ENCODE data around the gene VPS37B. TPM values are rescaled to one million over a fixed set of nuclear protein-coding genes. Genes with fewer than 3 reads are reported as not detected.

VPS37B gene
- total RNA-seq, 6 experiments from 2014 or later = 26.4 to 33.1 (median 28.1) TPM

DNA sequence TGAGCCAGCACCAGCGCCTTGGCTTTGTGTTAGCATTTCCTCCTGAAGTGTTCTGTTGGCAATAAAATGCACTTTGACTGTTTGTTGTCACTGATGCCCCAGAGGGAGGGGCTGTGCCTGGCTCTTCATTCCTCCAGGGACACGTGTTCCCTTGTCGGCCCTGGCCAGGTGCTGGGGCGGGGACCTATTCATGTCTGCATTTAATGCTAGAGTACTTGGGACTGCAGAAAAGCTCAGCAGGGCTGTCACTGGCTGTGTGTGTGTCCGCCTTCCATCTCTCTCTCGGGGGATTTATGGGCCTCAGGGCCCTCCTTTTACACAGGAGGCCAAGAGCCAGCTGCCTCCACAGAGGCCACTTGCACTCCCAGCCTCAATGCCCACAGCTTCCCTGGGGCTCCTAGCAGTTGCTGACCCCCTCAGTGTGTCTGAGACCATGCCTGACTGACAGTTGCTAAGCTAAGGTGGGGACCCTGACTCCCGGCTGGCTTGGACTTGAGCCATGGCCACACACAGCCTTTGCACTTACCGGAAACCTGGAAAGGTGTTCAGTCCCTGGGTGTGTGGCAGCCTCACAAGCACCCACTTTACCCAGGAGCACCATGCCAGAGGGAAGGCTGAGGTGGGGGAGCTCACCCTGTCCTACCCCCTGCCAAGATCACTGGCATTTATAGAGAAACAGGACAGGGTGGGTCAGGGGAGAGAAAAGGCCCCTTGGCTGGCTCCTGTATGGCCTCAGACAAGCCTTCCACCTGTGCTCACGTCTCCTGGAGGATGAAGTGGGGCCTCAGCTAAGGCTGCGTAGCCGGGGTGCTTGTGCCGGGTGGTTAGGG is 32.8 kb downstream of the VPS37B start:
- no peak overlapping the region for H3K4me3 Mint-ChIP-seq
- peaks cover 3% of the 10 kb centered on the region for H3K27me3 Mint-ChIP-seq (ENCODE audit: insufficient read depth)
- no peaks in the 10 kb centered on the region for H3K9me3 Mint-ChIP-seq
- no peaks in the 10 kb centered on the region; the same call in 1 of the 2 replicates for H3K36me3 Mint-ChIP-seq (ENCODE audit: low read depth)
- no peak overlapping the region for H3K27ac Mint-ChIP-seq
- no peak for DNase-seq
- no peaks in the 10 kb centered on the region for H3K4me1 Mint-ChIP-seq (ENCODE audit: low read depth)
- TF ChIP-seq, protein P1, sequence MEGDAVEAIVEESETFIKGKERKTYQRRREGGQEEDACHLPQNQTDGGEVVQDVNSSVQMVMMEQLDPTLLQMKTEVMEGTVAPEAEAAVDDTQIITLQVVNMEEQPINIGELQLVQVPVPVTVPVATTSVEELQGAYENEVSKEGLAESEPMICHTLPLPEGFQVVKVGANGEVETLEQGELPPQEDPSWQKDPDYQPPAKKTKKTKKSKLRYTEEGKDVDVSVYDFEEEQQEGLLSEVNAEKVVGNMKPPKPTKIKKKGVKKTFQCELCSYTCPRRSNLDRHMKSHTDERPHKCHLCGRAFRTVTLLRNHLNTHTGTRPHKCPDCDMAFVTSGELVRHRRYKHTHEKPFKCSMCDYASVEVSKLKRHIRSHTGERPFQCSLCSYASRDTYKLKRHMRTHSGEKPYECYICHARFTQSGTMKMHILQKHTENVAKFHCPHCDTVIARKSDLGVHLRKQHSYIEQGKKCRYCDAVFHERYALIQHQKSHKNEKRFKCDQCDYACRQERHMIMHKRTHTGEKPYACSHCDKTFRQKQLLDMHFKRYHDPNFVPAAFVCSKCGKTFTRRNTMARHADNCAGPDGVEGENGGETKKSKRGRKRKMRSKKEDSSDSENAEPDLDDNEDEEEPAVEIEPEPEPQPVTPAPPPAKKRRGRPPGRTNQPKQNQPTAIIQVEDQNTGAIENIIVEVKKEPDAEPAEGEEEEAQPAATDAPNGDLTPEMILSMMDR (IDR thresholded peaks at IDR 0.05) = no peak

DNA sequence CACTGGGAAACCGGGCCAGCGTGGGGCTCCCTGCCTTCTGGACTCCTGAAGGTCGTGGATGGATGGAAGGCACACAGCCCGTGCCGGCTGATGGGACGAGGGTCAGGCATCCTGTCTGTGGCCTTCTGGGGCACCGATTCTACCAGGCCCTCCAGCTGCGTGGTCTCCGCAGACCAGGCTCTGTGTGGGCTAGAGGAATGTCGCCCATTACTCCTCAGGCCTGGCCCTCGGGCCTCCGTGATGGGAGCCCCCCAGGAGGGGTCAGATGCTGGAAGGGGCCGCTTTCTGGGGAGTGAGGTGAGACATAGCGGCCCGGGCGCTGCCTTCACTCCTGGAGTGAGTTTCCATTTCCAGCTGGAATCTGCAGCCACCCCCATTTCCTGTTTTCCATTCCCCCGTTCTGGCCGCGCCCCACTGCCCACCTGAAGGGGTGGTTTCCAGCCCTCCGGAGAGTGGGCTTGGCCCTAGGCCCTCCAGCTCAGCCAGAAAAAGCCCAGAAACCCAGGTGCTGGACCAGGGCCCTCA is 33.8 kb downstream of the VPS37B start:
- Mint-ChIP-seq H3K4me1 (ENCODE audit: low read depth) (no peaks in the 10 kb centered on the region), H3K9me3 (no peaks in the 10 kb centered on the region), H3K36me3 (ENCODE audit: low read depth) (peaks cover 2% of the 10 kb centered on the region; the same call in 1 of the 2 replicates), H3K27me3 (ENCODE audit: insufficient read depth) (peaks cover 3% of the 10 kb centered on the region), H3K27ac (no peak overlapping the region), H3K4me3 (no peak overlapping the region)
- TF ChIP-seq, protein P1 (IDR thresholded peaks at IDR 0.05) = no peak
- DNase-seq = no peak

DNA sequence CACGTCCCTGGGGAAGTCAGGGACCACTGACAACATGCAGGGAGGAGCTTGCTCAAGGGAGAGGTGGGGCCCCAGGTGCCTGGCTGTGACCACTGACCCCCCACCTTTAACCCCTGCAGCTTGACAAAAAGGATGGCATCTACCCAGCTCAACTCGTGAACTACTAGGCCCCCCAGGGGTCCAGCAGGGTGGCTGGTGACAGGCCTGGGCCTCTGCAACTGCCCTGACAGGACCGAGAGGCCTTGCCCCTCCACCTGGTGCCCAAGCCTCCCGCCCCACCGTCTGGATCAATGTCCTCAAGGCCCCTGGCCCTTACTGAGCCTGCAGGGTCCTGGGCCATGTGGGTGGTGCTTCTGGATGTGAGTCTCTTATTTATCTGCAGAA is 34.3 kb downstream of the VPS37B start:
- TF ChIP-seq, protein P1 (IDR thresholded peaks at IDR 0.05) = no peak
- H3K27me3 Mint-ChIP-seq (ENCODE audit: insufficient read depth) = peaks cover 3% of the 10 kb centered on the region
- H3K4me1 Mint-ChIP-seq (ENCODE audit: low read depth) = no peaks in the 10 kb centered on the region
- H3K36me3 Mint-ChIP-seq (ENCODE audit: low read depth) = peaks cover 4% of the 10 kb centered on the region; the same call in 1 of the 2 replicates
- DNase-seq = no peak
- no peak overlapping the region for H3K4me3 Mint-ChIP-seq
- no peaks in the 10 kb centered on the region for H3K9me3 Mint-ChIP-seq
- H3K27ac Mint-ChIP-seq = no peak overlapping the region

DNA sequence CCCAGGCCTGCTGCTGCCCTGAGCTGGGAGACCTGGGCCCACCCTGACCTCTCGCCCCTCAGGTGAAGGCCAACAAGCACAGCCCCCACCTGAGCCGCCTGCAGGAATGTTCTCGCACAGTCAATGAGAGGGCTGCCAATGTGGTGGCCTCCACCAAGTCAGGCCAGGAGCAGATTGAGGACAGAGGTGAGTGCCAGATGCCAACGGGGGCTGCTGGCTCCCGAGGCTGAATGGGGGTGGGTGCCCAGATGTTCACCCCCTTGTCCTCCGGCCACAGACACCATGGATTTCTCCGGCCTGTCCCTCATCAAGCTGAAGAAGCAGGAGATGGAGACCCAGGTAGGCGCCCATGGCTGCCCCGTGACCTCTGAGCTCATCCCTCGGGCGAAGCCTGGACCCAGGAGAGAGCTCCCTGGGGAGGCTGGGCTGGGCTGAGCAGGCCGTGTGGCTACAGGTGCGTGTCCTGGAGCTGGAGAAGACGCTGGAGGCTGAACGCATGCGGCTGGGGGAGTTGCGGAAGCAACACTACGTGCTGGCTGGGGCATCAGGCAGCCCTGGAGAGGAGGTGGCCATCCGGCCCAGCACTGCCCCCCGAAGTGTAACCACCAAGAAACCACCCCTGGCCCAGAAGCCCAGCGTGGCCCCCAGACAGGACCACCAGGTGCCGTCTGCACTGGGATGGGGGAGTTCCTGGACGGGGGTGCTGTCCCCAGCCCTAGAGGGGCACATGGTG is 34.9 kb downstream of the VPS37B start:
- peaks cover 4% of the 10 kb centered on the region; the same call in 1 of the 2 replicates for H3K36me3 Mint-ChIP-seq (ENCODE audit: low read depth)
- TF ChIP-seq, protein P1 (IDR thresholded peaks at IDR 0.05) = no peak
- H3K27me3 Mint-ChIP-seq (ENCODE audit: insufficient read depth) = peaks cover 3% of the 10 kb centered on the region
- H3K9me3 Mint-ChIP-seq = no peaks in the 10 kb centered on the region
- no peak overlapping the region for H3K27ac Mint-ChIP-seq
- H3K4me1 Mint-ChIP-seq (ENCODE audit: low read depth) = no peaks in the 10 kb centered on the region
- DNase-seq = no peak
- no peak overlapping the region for H3K4me3 Mint-ChIP-seq

DNA sequence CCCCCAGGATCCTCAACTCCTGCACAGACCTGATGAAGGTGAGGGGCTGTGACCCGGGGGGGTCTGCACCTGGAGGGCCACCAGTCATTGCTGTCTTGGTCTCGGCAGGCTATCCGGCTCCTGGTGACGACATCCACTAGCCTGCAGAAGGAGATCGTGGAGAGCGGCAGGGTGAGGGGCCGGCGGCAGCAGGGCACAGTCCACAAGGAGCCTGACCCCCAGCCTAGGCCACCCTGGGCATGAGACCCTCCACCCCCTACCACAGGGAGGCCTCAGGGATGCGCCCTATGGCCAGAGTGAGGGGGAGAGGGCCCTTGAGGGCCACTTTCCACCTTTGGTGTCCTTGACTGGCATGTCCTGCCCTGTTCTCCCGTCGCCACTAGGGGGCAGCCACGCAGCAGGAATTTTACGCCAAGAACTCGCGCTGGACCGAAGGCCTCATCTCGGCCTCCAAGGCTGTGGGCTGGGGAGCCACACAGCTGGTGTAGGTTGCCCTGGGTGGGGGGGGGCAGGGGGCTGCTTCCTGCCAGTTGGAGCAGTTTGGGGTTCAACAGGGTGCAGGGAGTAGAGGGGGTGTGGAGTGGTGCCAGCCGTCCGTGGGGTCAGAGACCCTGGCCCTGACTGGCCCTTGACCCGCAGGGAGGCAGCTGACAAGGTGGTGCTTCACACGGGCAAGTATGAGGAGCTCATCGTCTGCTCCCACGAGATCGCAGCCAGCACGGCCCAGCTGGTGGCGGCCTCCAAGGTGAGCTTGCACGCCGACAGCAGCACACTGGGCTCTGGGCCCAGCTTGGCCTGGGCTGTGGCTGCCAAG is 35.7 kb downstream of the VPS37B start:
- no peak overlapping the region for H3K27ac Mint-ChIP-seq
- TF ChIP-seq, protein P1 (IDR thresholded peaks at IDR 0.05) = peak; percentile 96
- DNase-seq = peak; percentile 65

More for the DNA sequence above, 35.7 kb downstream of the VPS37B start:
- Mint-ChIP-seq H3K4me3 (no peak overlapping the region), H3K27me3 (ENCODE audit: insufficient read depth) (peaks cover 3% of the 10 kb centered on the region), H3K4me1 (ENCODE audit: low read depth) (no peaks in the 10 kb centered on the region), H3K9me3 (no peaks in the 10 kb centered on the region), H3K36me3 (ENCODE audit: low read depth) (peaks cover 4% of the 10 kb centered on the region; the same call in 1 of the 2 replicates)
